T-helper 1 cell treated with Interleukin-12 subunit alpha and Interleukin-12 subunit beta and Interleukin-4 antibody, amounts not matched to agents 30 μg/mL and 1 μg/mL, for 36 hours (primary cell): ENCODE results near the gene UGDH.
A peak's percentile ranks its signal among the peaks of the same experiment; 100 is the strongest.
"Not testable (repeated sequence)": the region's sequence is repeated elsewhere in the genome, so short reads cannot be mapped to it uniquely, and the experiment has no call there.

Experiments used
- H3K27ac Mint-ChIP-seq: one replicate; pipeline ENCODE4 v1.8.0; 2021; ENCODE audit warnings: mild to moderate bottlenecking, mixed read lengths
- H3K27me3 Mint-ChIP-seq: one replicate; pipeline ENCODE4 v1.8.0; 2021; ENCODE audit warnings: low read depth, mixed read lengths
- H3K36me3 Mint-ChIP-seq: one replicate; pipeline ENCODE4 v1.8.0; 2021; ENCODE audit warnings: low read depth, mixed read lengths
- H3K4me1 Mint-ChIP-seq: one replicate; pipeline ENCODE4 v1.8.0; 2021; ENCODE audit warnings: low read depth, mixed read lengths
- H3K4me3 Mint-ChIP-seq: one replicate; pipeline ENCODE4 v1.8.0; 2021; ENCODE audit warnings: mild to moderate bottlenecking, moderate library complexity, mixed read lengths
- H3K9me3 Mint-ChIP-seq: one replicate; pipeline ENCODE4 v1.8.0; 2021; ENCODE audit warnings: mixed read lengths

Gene UGDH

DNA sequence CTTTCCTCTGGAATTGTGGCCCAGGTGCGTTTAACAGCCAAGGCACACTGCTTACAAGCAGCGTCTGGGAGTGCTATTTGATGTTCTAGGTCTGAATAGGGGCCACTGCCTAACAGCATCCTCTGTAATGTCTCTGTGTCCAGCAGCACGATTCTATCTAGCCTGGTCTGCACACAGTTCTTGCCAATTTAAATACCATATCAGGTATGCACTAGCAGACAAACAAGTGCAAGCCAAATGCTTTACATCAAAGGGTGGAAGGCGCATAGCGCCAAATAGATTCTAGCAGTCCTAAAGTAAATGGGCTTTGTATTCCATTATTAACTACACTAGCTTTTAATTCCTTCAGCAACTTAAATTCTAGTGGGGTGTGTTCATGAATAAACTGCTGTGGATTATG, 15.8 kb upstream of the UGDH start:
- no peak overlapping the region for H3K4me3 Mint-ChIP-seq
- H3K9me3 Mint-ChIP-seq, result no peaks in the 10 kb centered on the region
- H3K36me3 Mint-ChIP-seq, result no peaks in the 10 kb centered on the region
- H3K27me3 Mint-ChIP-seq, result no peaks in the 10 kb centered on the region
- H3K27ac Mint-ChIP-seq, result no peak overlapping the region
- no peaks in the 10 kb centered on the region for H3K4me1 Mint-ChIP-seq

DNA sequence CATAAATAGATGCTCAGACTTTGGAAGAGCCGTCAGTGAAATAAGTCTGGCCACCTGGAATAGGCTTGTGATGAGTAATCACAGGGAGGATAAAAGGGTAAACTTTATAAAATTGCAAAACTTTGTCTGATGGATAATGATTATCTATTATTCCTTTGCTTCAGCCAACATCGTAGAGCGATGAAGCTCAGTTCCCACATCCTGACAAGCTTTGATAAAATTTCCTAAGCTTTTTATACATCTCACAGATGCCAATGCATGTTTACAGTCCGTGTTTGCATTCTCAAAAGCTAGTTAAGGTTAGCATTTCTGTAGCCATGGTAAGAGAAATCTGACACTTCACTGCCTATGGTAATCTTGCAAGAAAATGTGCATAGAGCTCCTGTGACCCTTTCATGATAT, 15.4 kb upstream of the UGDH start:
- Mint-ChIP-seq H3K4me1 (no peaks in the 10 kb centered on the region), H3K9me3 (no peaks in the 10 kb centered on the region), H3K4me3 (no peak overlapping the region), H3K27ac (no peak overlapping the region), H3K36me3 (no peaks in the 10 kb centered on the region), H3K27me3 (no peaks in the 10 kb centered on the region)

DNA sequence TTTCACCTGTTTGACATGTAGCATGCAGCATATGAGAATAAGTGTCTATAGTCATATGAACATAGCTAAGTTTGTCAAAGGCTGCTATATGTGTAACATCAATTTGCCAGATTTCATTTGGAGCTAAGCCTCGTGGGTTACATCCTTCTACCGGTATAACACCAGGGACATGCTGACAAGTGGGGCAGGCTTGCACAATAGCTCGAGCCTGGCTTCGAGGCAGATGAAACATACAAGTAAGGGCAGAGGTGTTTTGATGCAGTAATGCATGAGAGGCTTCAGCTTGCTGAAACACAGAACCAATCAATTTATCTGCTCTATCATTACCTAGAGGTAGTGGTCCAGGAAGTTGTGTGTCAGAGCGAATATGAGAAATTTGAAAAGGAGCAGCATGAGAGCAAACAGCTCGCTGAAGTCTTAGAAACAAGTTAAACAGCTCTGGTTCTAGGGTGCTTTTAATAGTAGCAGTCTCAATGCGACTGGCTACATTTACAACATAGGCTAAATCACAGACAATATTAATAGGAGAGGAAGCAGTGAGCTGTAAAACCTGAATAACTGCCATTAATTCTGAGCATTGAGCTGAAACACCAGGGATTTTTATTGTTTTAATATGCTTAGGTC, 14.9 kb upstream of the UGDH start:
- Mint-ChIP-seq H3K4me3 (no peak overlapping the region), H3K27ac (no peak overlapping the region), H3K4me1 (no peaks in the 10 kb centered on the region), H3K9me3 (no peaks in the 10 kb centered on the region), H3K36me3 (no peaks in the 10 kb centered on the region), H3K27me3 (no peaks in the 10 kb centered on the region)

GRCh38 chr4:39539089-39539611, 11.9 kb upstream of the UGDH start:
- Mint-ChIP-seq H3K27me3 (no peaks in the 10 kb centered on the region), H3K36me3 (no peaks in the 10 kb centered on the region), H3K9me3 (peaks cover 4% of the 10 kb centered on the region), H3K4me1 (no peaks in the 10 kb centered on the region), H3K27ac (no peak overlapping the region), H3K4me3 (no peak overlapping the region)

DNA sequence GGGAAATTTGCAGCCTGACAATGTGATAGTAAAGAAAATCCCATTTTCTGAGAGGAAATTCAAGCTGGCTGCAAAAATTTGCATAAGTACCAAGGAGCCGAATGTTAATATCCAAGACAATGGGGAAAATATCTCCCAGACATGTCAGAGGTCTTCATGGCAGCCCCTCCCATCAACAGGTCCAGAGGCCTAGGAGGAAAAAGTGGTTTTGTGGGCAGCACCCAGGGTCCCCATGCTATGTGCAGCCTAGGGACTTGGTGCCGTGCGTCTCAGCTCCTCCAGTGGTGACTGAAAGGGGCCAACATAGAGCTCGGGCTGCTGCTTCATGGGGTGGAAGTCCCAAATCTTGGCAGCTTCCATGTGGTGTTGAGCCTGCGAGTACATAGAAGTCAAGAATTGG, 6.3 kb upstream of the UGDH start:
- no peak overlapping the region for H3K4me3 Mint-ChIP-seq
- peaks cover 19% of the 10 kb centered on the region for H3K36me3 Mint-ChIP-seq
- no peak overlapping the region for H3K27ac Mint-ChIP-seq
- peaks cover 26% of the 10 kb centered on the region for H3K9me3 Mint-ChIP-seq
- H3K4me1 Mint-ChIP-seq, result no peaks in the 10 kb centered on the region
- H3K27me3 Mint-ChIP-seq, result no peaks in the 10 kb centered on the region

GRCh38 chr4:39532237-39532636, 5.0 kb upstream of the UGDH start:
- H3K4me3 Mint-ChIP-seq, H3K27ac Mint-ChIP-seq, H3K27me3 Mint-ChIP-seq, H3K4me1 Mint-ChIP-seq: not testable (repeated sequence)
- Mint-ChIP-seq H3K36me3 (peaks cover 19% of the 10 kb centered on the region), H3K9me3 (peaks cover 26% of the 10 kb centered on the region)

DNA sequence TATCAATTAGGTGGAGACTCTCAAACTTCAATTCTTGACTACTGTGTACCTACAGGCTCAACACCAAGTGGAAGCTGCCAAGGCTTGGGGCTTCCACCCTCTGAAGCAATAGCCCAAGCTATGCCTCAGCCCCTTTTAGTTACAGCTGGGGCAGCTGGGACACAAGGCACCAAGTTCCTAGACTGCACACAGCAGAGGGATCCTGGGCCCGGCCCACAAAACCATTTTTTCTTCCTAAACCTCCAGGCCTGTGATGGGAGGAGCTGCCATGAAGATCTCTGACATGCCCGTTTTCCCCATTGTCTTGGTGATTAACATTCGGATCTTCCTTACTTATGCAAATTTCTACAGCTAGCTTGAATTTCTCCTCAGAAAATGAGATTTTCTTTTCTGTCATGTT, 3.4 kb upstream of the UGDH start:
- peaks cover 19% of the 10 kb centered on the region for H3K36me3 Mint-ChIP-seq
- H3K9me3 Mint-ChIP-seq, result peaks cover 26% of the 10 kb centered on the region
- no peak overlapping the region for H3K27ac Mint-ChIP-seq
- no peak overlapping the region for H3K4me3 Mint-ChIP-seq
- peaks cover 17% of the 10 kb centered on the region for H3K4me1 Mint-ChIP-seq
- H3K27me3 Mint-ChIP-seq, result no peaks in the 10 kb centered on the region

DNA sequence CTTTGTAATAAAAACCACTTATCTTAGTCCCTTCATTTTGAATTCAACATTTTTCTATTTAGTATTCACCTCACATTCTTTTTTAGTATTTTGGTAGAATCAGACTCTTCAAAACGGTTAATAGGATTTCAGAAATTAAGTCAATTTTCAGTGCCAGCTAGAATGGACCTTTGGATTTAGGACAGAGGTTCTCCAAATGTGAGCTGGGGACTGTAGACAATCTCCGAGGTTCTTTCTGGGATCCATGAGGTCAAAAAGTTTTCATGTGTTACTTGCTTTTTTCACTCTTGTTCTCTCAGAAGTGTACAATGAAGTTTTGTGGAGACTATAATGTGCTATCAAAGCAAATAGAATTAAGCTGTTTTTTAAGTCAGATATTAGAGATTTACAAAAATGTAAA, 2.3 kb upstream of the UGDH start:
- Mint-ChIP-seq H3K4me1 (peaks cover 17% of the 10 kb centered on the region), H3K27me3 (no peaks in the 10 kb centered on the region), H3K36me3 (peaks cover 19% of the 10 kb centered on the region), H3K27ac (no peak overlapping the region), H3K4me3 (no peak overlapping the region), H3K9me3 (peaks cover 25% of the 10 kb centered on the region)

GRCh38 chr4:39528061-39528465, 824 bp upstream of the UGDH start:
- Mint-ChIP-seq H3K4me1 (peaks cover 17% of the 10 kb centered on the region), H3K27ac (peak overlapping the region; percentile 78), H3K4me3 (peak overlapping the region; percentile 98), H3K27me3 (no peaks in the 10 kb centered on the region), H3K9me3 (peaks cover 22% of the 10 kb centered on the region), H3K36me3 (peaks cover 19% of the 10 kb centered on the region)

- peaks cover 10% of the 10 kb centered on the region for H3K9me3 Mint-ChIP-seq
- H3K4me1 Mint-ChIP-seq, result peaks cover 17% of the 10 kb centered on the region
- peak overlapping the region; percentile 83 for H3K27ac Mint-ChIP-seq
- peak overlapping the region; percentile 98 for H3K4me3 Mint-ChIP-seq
- H3K36me3 Mint-ChIP-seq, result peaks cover 10% of the 10 kb centered on the region
- no peaks in the 10 kb centered on the region for H3K27me3 Mint-ChIP-seq
These were observed 409 bp downstream of the UGDH start for GRCh38 chr4:39526765-39527295.

DNA sequence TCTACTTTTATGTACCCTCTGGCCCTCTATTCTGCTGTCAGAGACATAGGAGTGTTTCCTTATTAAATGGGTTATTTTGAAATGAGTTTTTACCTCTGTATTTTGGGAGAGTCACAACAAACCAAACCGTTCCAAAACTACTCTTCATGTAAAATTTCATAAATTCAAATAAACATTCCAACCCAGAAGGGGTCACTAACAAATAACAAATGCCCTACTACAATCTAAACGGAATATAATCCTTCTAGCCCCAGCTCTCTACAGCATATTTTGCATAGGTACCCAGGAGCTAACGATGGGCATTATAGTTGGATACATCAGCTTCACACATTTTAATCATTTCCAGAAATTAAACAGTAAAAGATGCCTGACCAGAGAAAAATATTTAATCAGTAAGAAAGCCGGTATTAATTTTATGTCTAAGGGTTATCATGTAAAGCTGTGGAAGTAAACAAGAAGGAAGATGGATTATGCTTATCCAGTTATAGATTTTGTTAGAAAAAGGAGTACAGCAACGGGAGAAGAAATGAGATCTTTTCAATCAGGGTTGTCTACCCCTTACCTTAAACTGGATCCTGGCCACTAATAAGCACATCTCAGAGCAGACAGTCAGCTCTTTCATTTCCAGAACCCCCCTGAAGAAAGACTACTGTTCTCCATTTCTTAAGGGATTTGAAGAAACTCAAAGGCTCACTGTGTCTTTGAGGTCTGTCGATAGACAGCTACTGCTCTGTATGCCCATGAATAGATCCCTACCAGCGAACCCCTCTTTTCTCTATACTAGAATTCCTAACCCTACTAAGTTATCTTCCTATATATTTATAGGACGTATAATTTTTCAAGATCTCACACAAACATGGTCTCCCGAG, 1.2 kb downstream of the UGDH start:
- Mint-ChIP-seq H3K4me3 (peak overlapping the region; percentile 91), H3K36me3 (peaks cover 5% of the 10 kb centered on the region), H3K4me1 (peaks cover 17% of the 10 kb centered on the region), H3K27me3 (no peaks in the 10 kb centered on the region), H3K9me3 (peaks cover 4% of the 10 kb centered on the region), H3K27ac (peak overlapping the region; percentile 83)

- H3K4me1 Mint-ChIP-seq, result peaks cover 17% of the 10 kb centered on the region
- no peaks in the 10 kb centered on the region for H3K27me3 Mint-ChIP-seq
- H3K9me3 Mint-ChIP-seq, result no peaks in the 10 kb centered on the region
- H3K36me3 Mint-ChIP-seq, result no peaks in the 10 kb centered on the region
- H3K27ac Mint-ChIP-seq, result no peak overlapping the region
- no peak overlapping the region for H3K4me3 Mint-ChIP-seq
These were observed 2.9 kb downstream of the UGDH start for GRCh38 chr4:39524161-39524957.

- Mint-ChIP-seq H3K36me3 (no peaks in the 10 kb centered on the region), H3K4me3 (no peak overlapping the region), H3K4me1 (peaks cover 11% of the 10 kb centered on the region), H3K9me3 (no peaks in the 10 kb centered on the region), H3K27ac (no peak overlapping the region), H3K27me3 (no peaks in the 10 kb centered on the region)
These were observed 5.2 kb downstream of the UGDH start for GRCh38 chr4:39522068-39522467.

DNA sequence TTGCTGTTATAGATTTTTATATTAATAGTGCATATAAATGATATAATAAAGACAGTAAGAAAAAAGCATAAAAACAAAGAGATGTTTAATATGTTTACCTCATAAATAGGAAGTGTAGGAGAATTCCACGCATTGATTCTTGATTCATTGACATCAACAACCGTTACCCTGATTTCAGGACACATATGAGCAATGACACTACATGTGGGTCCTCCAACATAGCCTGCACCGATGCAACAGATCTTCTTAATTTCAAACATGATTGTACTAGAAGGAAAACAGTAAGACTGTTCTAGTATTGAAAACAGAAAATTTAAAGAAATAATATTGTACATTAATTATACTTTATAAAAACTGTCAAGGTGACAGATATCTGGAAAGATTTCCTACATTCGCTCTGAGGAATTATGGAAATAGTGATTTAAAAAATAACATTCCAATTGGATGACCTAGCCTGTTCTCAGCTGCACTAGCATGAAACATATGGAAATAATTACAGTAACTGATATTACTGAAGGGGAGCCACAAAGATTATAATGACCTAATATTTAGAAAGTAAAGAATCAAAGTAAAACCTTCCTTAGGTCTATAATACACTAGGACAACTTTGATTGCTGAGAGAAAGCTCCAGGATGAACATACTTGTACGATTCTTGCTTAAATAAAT, 5.9 kb downstream of the UGDH start:
- Mint-ChIP-seq H3K27me3 (no peaks in the 10 kb centered on the region), H3K9me3 (no peaks in the 10 kb centered on the region), H3K4me3 (no peak overlapping the region), H3K27ac (no peak overlapping the region), H3K36me3 (no peaks in the 10 kb centered on the region), H3K4me1 (peaks cover 7% of the 10 kb centered on the region)
